ENCODE measurements around the gene CCDC187. TPM values are rescaled to one million over a fixed set of nuclear protein-coding genes. Genes with fewer than 3 reads are reported as not detected.
A peak's percentile ranks its signal among the peaks of the same experiment; 100 is the strongest.

Gene CCDC187
- total RNA-seq, 1 donor from 2014 or later, result not detected

DNA sequence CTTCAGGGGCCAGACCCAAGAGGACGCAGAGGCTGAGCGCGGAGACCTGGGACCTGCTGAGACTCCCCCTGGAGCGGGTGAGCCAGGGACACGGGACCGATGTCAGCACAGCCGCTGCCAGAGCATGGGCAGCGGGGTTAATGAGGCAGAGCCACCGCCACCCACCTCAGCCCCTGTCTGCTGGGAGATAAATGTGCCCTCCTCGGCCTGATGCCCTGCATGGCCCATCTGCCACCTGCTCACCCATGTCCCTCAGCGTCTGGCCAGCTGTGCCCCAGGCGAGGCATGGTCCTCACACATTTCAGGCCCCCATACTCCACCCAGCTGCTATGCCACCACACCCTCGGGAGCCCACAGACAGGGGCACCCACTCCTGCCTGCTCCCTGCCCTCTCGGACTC lies 44.8 kb upstream of the CCDC187 start:
- H3K4me3 Mint-ChIP-seq (ENCODE audit: unreplicated experiment), result no peak overlapping the region
- H3K36me3 Mint-ChIP-seq (ENCODE audit: low read depth), result no peaks in the 10 kb centered on the region
- no peak for DNase-seq (ENCODE audit: low spot score)

DNA sequence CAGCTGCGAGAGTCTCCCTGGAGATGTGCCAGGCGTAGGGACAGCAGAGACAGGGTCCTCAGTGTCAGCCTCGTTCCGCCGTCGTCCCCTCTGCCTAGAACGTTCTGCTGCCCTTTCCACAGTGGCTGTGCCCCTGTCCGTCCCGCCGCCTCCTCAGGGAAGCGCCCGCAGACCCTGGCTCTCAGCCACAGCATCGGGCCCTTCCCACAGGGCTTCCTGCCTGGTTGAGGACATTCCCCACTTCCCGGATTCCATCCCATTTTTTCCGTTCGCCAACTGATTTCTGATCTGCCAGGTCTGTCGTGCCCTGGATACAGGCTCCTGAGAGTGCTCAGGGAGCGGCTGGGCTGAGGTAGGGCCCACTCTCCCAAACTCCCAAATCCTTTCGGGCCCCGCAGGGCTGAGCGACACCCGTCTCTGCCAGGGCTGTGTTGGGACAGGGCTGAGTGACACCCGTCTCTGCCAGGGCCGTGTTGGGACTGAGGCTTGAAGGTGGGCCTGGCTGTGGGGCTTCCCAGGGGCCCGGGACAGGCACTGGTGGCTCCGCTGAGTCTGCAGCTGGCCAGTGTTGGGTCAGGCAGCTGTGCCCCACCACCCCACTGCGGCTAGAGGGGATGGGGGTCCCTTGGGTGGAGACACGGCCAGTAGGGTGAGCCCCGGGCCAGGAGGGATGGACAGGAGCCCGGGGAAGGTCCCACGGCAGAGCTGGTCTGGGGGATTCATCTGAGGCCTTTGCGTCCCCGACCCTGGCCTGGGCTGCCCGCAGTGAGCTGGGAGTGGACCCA lies 43.8 kb upstream of the CCDC187 start:
- no peak for DNase-seq (ENCODE audit: low spot score)
- Mint-ChIP-seq H3K4me1 (ENCODE audit: low read depth) (peaks cover 13% of the 10 kb centered on the region), H3K27me3 (ENCODE audit: low read depth) (no peaks in the 10 kb centered on the region), H3K9me3 (ENCODE audit: low read depth) (no peaks in the 10 kb centered on the region), H3K36me3 (ENCODE audit: low read depth) (no peaks in the 10 kb centered on the region), H3K4me3 (ENCODE audit: unreplicated experiment) (no peak overlapping the region), H3K27ac (ENCODE audit: unreplicated experiment) (no peak overlapping the region)
- TF ChIP-seq, protein P1, sequence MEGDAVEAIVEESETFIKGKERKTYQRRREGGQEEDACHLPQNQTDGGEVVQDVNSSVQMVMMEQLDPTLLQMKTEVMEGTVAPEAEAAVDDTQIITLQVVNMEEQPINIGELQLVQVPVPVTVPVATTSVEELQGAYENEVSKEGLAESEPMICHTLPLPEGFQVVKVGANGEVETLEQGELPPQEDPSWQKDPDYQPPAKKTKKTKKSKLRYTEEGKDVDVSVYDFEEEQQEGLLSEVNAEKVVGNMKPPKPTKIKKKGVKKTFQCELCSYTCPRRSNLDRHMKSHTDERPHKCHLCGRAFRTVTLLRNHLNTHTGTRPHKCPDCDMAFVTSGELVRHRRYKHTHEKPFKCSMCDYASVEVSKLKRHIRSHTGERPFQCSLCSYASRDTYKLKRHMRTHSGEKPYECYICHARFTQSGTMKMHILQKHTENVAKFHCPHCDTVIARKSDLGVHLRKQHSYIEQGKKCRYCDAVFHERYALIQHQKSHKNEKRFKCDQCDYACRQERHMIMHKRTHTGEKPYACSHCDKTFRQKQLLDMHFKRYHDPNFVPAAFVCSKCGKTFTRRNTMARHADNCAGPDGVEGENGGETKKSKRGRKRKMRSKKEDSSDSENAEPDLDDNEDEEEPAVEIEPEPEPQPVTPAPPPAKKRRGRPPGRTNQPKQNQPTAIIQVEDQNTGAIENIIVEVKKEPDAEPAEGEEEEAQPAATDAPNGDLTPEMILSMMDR (IDR thresholded peaks at IDR 0.05), result no peak

More for the DNA sequence above, 44.8 kb upstream of the CCDC187 start:
- H3K27me3 Mint-ChIP-seq (ENCODE audit: low read depth), result no peaks in the 10 kb centered on the region
- peaks cover 10% of the 10 kb centered on the region for H3K4me1 Mint-ChIP-seq (ENCODE audit: low read depth)
- no peaks in the 10 kb centered on the region for H3K9me3 Mint-ChIP-seq (ENCODE audit: low read depth)
- TF ChIP-seq, protein P1 (IDR thresholded peaks at IDR 0.05), result no peak
- H3K27ac Mint-ChIP-seq (ENCODE audit: unreplicated experiment), result no peak overlapping the region

DNA sequence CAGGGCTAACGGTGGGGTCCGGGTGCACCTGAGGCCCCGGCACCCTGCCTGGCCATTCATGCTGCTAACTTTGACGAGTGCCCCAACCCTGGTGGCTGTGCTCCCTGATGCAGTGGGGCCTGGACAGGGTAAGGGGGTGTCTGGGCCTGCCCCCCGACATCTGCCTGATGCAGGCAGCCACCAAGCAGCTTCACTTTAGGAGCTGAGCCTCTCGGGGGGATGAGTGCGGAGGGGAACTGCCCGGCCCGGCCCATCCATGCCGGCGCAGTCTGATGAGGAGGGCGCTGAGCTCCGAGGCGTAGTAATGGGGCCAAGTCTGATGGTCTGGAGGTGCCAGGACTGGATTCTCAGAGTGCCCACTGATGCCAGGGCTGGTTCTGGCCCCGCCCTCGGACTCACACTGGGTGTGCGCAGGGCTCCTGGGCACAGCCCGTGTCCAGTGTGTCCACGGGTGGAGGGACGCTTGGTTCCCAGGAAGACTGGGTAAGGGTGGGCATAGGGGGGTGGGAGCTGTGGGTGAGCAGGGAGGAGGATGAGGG lies 43.1 kb upstream of the CCDC187 start:
- no peaks in the 10 kb centered on the region for H3K36me3 Mint-ChIP-seq (ENCODE audit: low read depth)
- no peaks in the 10 kb centered on the region for H3K27me3 Mint-ChIP-seq (ENCODE audit: low read depth)
- TF ChIP-seq, protein P1 (IDR thresholded peaks at IDR 0.05), result no peak
- H3K4me1 Mint-ChIP-seq (ENCODE audit: low read depth), result peaks cover 13% of the 10 kb centered on the region
- no peak overlapping the region for H3K27ac Mint-ChIP-seq (ENCODE audit: unreplicated experiment)
- H3K9me3 Mint-ChIP-seq (ENCODE audit: low read depth), result no peaks in the 10 kb centered on the region
- H3K4me3 Mint-ChIP-seq (ENCODE audit: unreplicated experiment), result no peak overlapping the region
- no peak for DNase-seq (ENCODE audit: low spot score)

DNA sequence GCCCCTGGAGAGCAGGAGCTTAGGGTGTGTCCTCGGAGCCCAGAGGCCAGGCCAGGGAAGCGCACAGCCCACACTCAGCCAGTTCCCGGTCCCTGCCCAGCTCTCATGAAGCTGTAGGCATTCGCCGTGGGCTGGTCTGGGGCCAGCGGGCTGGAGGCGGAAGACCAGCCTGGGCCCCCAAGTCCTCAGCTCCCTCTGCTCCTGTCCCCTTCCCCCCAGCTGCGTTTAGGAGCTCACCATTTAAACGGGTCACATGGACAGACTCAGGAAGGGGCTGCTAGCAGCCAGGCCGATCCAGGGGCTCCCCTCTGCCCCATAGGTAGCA lies 42.2 kb upstream of the CCDC187 start:
- Mint-ChIP-seq H3K4me3 (ENCODE audit: unreplicated experiment) (no peak overlapping the region), H3K4me1 (ENCODE audit: low read depth) (peaks cover 13% of the 10 kb centered on the region), H3K9me3 (ENCODE audit: low read depth) (no peaks in the 10 kb centered on the region), H3K27me3 (ENCODE audit: low read depth) (no peaks in the 10 kb centered on the region), H3K36me3 (ENCODE audit: low read depth) (no peaks in the 10 kb centered on the region), H3K27ac (ENCODE audit: unreplicated experiment) (no peak overlapping the region)
- TF ChIP-seq, protein P1 (IDR thresholded peaks at IDR 0.05), result peak; percentile 38
- no peak for DNase-seq (ENCODE audit: low spot score)

DNA sequence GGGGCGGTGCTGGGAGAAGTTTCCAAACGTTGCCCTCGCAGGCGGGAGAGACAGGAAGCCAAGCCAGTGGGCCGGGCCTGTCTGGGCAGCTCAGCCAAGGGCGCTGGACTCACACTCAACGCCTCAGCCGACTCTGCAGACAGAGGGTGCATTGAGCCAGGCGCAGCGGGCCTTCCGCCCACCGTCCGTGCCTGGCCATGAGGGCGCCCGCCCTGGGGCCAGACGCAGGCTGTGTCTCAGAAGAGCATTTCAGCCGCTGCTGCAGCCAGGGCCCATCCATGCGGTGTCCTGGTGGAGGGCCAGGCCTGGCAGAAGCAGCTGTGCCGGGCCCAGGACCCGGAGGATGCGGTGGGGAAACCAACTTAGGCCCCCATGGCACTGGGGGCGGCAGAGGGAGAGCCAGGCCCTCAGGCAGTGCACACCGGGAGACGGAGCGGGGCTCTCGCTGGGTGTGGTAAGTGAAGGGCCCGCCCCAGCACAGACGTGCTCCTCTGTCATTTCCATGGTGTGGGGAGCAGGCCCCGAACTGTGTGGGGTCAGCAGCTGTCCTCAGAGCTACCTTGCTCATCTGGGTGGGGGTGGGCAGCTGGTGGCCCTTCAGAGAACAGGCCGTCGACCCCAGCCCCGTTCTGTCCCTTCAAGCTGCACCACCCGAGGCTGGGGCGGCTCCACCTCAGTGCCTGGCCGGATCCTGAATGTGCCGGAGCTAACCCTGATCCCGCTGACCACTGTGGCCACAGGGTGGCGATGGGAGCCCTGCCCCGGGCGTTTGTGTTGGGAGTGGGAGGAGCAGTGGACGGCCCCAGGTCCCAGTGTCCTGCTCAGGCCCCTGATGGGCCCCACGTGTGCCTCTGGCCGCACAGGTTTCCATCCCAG lies 41.6 kb upstream of the CCDC187 start:
- peaks cover 13% of the 10 kb centered on the region for H3K4me1 Mint-ChIP-seq (ENCODE audit: low read depth)
- H3K9me3 Mint-ChIP-seq (ENCODE audit: low read depth), result no peaks in the 10 kb centered on the region
- peak overlapping the region; percentile 6 for H3K4me3 Mint-ChIP-seq (ENCODE audit: unreplicated experiment)
- H3K27me3 Mint-ChIP-seq (ENCODE audit: low read depth), result no peaks in the 10 kb centered on the region
- DNase-seq (ENCODE audit: low spot score), result no peak
- TF ChIP-seq, protein P1 (IDR thresholded peaks at IDR 0.05), result peak; percentile 73
- peak overlapping the region; percentile 17 for H3K27ac Mint-ChIP-seq (ENCODE audit: unreplicated experiment)
- no peaks in the 10 kb centered on the region for H3K36me3 Mint-ChIP-seq (ENCODE audit: low read depth)
